Caco-2 (cell line): Measurements from ENCODE around the gene WDR20. TPM values are rescaled to one million over a fixed set of nuclear protein-coding genes. Genes with fewer than 3 reads are reported as not detected.

Experiments used
- BruUV-seq: library from RNA; stranded (reverse); fragments of 400-500 nt; replicated peaks from 2 replicates; lab custom pipeline; 2021; lab: Mats Ljungman, UMichigan
- CTCF ChIA-PET: fragments of 300-600 bp; sonication (Branson Sonifier 250); formaldehyde crosslinking; loops from one replicate; lab custom pipeline; 2022; ENCODE audit warnings: antibody characterized with exemption; lab: Charles Lee
- POLR2A ChIA-PET: fragments of 300-600 bp; sonication (Branson Sonifier 250); formaldehyde crosslinking; loops from one replicate; lab custom pipeline; 2022; ENCODE audit warnings: antibody characterized with exemption; lab: Charles Lee
- DNase-seq, 2 experiments: peaks; one replicate each; pipeline versions ENCODE4 v3.0.0 to v3.0.0-alpha.2; 2020 to 2022
- H3K27me3 ChIP-seq: replicated peaks from 2 replicates; pipeline ENCODE4 v1.6.0; 2011; ENCODE audit warnings: low read length; ENCODE audit not compliant: control insufficient read depth, insufficient read depth
- H3K36me3 ChIP-seq: 2 replicates; pipeline ENCODE4 v1.5.1; 2011; ENCODE audit warnings: low read length; ENCODE audit not compliant: control insufficient read depth, insufficient read depth
- H3K4me1 ChIP-seq: fragments of 250-450 bp; sonication (Bioruptor Pico); 2 replicates; pipeline ENCODE4 v1.5.1; 2020; ENCODE audit warnings: mild to moderate bottlenecking
- H3K4me3 ChIP-seq: 2 replicates; pipeline ENCODE4 v1.5.1; 2011; ENCODE audit warnings: low read depth, mild to moderate bottlenecking, control low read depth, low read length
- H3K9me3 ChIP-seq: fragments of 250-450 bp; sonication (Bioruptor Pico); 2 replicates; pipeline ENCODE4 v1.5.1; 2020; ENCODE audit warnings: mild to moderate bottlenecking, moderate library complexity
- H3K27ac Mint-ChIP-seq: one replicate; pipeline ENCODE4 v1.8.0; 2022; ENCODE audit warnings: mixed read lengths; ENCODE audit not compliant: unreplicated experiment
- H3K27me3 Mint-ChIP-seq: one replicate; pipeline ENCODE4 v1.8.0; 2022; ENCODE audit warnings: mixed read lengths; ENCODE audit not compliant: insufficient read depth, unreplicated experiment
- H3K36me3 Mint-ChIP-seq: one replicate; pipeline ENCODE4 v1.8.0; 2022; ENCODE audit warnings: mild to moderate bottlenecking, mixed read lengths; ENCODE audit not compliant: insufficient read depth, unreplicated experiment
- H3K4me1 Mint-ChIP-seq: one replicate; pipeline ENCODE4 v1.8.0; 2022; ENCODE audit warnings: low read depth, mixed read lengths; ENCODE audit not compliant: unreplicated experiment
- H3K4me3 Mint-ChIP-seq: one replicate; pipeline ENCODE4 v1.8.0; 2022; ENCODE audit warnings: mild to moderate bottlenecking, moderate library complexity, mixed read lengths; ENCODE audit not compliant: unreplicated experiment
- H3K9me3 Mint-ChIP-seq: one replicate; pipeline ENCODE4 v1.8.0; 2022; ENCODE audit warnings: mixed read lengths; ENCODE audit not compliant: unreplicated experiment
- intact Hi-C: fragments of 100-400 bp; cut with micrococcal nuclease; formaldehyde crosslinking; loops from one replicate; pipeline ENCODE4 v1.10.0; 2022; ENCODE audit not compliant: unreplicated experiment
- total RNA-seq: library from RNA; stranded (reverse); gene quantifications from 2 replicates; pipeline ENCODE4 v1.2.3, GENCODE V29; 2022
- TF ChIP-seq, protein P1 (sequence below), 2 experiments: fragments of 200-600 bp in 1 of 2; IDR thresholded peaks; 1 replicate in 1 of 2; 2 replicates in 1 of 2; pipeline versions ENCODE4 v1.5.1 to v1.8.0; 2011 to 2022; ENCODE audit warnings: antibody characterized with exemption in 1 of 2, control low read depth in 1 of 2, inconsistent platforms in 1 of 2, low read depth in 1 of 2, low read length in 1 of 2, mild to moderate bottlenecking in 1 of 2, moderate library complexity in 1 of 2; ENCODE audit not compliant: insufficient read depth in 1 of 2, severe bottlenecking in 1 of 2, unreplicated experiment in 1 of 2

The WDR20 gene
- total RNA-seq, 1 experiment from 2014 or later = 32.5 TPM

GRCh38 chr14:102196039-102196901 lies 56.6 kb downstream of the WDR20 start:
- no peaks in the 10 kb centered on the region for H3K9me3 Mint-ChIP-seq
- intact Hi-C loops = no loop called here
- BruUV-seq = no TSS peak
- peaks cover 3% of the 10 kb centered on the region; the same call in 1 of the 2 replicates for H3K4me1 ChIP-seq
- H3K4me3 Mint-ChIP-seq = no peak overlapping the region
- H3K36me3 ChIP-seq = peaks cover 1% of the 10 kb centered on the region
- no peak overlapping the region for H3K4me3 ChIP-seq
- TF ChIP-seq, protein P1, sequence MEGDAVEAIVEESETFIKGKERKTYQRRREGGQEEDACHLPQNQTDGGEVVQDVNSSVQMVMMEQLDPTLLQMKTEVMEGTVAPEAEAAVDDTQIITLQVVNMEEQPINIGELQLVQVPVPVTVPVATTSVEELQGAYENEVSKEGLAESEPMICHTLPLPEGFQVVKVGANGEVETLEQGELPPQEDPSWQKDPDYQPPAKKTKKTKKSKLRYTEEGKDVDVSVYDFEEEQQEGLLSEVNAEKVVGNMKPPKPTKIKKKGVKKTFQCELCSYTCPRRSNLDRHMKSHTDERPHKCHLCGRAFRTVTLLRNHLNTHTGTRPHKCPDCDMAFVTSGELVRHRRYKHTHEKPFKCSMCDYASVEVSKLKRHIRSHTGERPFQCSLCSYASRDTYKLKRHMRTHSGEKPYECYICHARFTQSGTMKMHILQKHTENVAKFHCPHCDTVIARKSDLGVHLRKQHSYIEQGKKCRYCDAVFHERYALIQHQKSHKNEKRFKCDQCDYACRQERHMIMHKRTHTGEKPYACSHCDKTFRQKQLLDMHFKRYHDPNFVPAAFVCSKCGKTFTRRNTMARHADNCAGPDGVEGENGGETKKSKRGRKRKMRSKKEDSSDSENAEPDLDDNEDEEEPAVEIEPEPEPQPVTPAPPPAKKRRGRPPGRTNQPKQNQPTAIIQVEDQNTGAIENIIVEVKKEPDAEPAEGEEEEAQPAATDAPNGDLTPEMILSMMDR (IDR thresholded peaks at IDR 0.05; ENCODE audit: insufficient read depth in 1 of 2, low read depth in 1 of 2, low read length in 1 of 2, severe bottlenecking in 1 of 2, unreplicated experiment in 1 of 2) = no peak
- H3K9me3 ChIP-seq = no peaks in the 10 kb centered on the region
- H3K27me3 Mint-ChIP-seq = no peaks in the 10 kb centered on the region
- H3K27me3 ChIP-seq = no peaks in the 10 kb centered on the region
- H3K4me1 Mint-ChIP-seq = no peaks in the 10 kb centered on the region
- no peak for DNase-seq
- H3K36me3 Mint-ChIP-seq = peaks cover 39% of the 10 kb centered on the region
- no peak overlapping the region for H3K27ac Mint-ChIP-seq
- ChIA-PET POLR2A (no interaction called here), CTCF (no interaction called here)

DNA sequence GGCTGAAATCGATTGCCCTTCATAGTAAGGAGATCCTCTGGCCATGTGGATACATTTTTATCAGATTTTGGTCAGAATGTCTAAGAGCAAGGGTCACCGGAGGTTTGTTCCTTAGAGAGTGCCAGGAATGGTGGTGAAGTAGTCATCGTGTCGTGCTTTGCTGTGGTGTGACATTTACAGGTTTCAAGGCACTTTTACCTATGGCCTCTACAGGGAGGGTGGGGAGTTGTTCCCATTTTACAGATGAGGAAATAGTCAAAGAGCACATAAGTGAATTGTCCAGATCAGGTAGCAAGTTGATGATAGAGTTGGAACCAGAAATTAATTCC lies 57.2 kb downstream of the WDR20 start:
- H3K4me1 ChIP-seq = no peaks in the 10 kb centered on the region
- no peaks in the 10 kb centered on the region for H3K27me3 ChIP-seq
- no TSS peak for BruUV-seq
- ChIA-PET CTCF (no interaction called here), POLR2A (no interaction called here)
- DNase-seq = no peak
- Mint-ChIP-seq H3K4me1 (no peaks in the 10 kb centered on the region), H3K4me3 (no peak overlapping the region), H3K27me3 (no peaks in the 10 kb centered on the region), H3K9me3 (no peaks in the 10 kb centered on the region), H3K36me3 (peaks cover 43% of the 10 kb centered on the region), H3K27ac (no peak overlapping the region)
- H3K9me3 ChIP-seq = no peaks in the 10 kb centered on the region
- TF ChIP-seq, protein P1 (IDR thresholded peaks at IDR 0.05; ENCODE audit: insufficient read depth in 1 of 2, low read depth in 1 of 2, low read length in 1 of 2, severe bottlenecking in 1 of 2, unreplicated experiment in 1 of 2) = no peak
- H3K4me3 ChIP-seq = no peak overlapping the region
- H3K36me3 ChIP-seq = peaks cover 1% of the 10 kb centered on the region
- intact Hi-C loops = no loop called here

DNA sequence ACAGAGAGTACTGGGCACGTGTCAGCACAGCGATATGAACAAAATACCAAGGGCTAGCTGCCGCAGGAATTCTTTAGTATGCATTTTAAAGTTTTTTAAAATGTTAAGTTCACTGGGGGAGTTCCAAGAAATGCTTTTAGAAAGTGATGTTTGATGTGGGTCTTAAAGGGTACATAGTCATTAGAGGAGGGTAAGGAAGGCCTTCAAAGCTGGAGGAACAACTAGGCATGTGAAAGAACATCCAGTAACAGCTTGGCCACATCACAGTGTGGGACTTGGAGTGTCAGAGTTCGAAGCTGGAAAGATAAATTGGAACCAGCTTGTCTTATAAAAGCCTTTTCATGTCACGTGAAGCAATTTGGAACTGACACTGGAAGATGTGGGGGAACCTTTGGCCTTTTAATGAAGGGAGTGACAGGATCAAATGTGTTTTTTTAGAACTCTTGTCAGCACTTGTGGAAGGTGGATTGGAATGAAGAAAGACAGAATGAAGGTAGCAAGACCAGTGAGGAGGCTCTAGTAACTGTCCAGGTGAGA lies 57.7 kb downstream of the WDR20 start:
- TF ChIP-seq, protein P1 (IDR thresholded peaks at IDR 0.05; ENCODE audit: insufficient read depth in 1 of 2, low read depth in 1 of 2, low read length in 1 of 2, severe bottlenecking in 1 of 2, unreplicated experiment in 1 of 2) = no peak
- POLR2A ChIA-PET = no interaction called here
- intact Hi-C loops = no loop called here
- Mint-ChIP-seq H3K27me3 (no peaks in the 10 kb centered on the region), H3K36me3 (peaks cover 48% of the 10 kb centered on the region), H3K4me1 (no peaks in the 10 kb centered on the region), H3K27ac (no peak overlapping the region), H3K9me3 (no peaks in the 10 kb centered on the region), H3K4me3 (no peak overlapping the region)
- no peaks in the 10 kb centered on the region for H3K9me3 ChIP-seq
- H3K36me3 ChIP-seq = peaks cover 1% of the 10 kb centered on the region
- H3K27me3 ChIP-seq = no peaks in the 10 kb centered on the region
- no TSS peak for BruUV-seq
- no peaks in the 10 kb centered on the region for H3K4me1 ChIP-seq
- H3K4me3 ChIP-seq = no peak overlapping the region
- no peak for DNase-seq
- CTCF ChIA-PET = no interaction called here
